ENCODE data around the gene PRMT1.

The PRMT1 gene

DNA sequence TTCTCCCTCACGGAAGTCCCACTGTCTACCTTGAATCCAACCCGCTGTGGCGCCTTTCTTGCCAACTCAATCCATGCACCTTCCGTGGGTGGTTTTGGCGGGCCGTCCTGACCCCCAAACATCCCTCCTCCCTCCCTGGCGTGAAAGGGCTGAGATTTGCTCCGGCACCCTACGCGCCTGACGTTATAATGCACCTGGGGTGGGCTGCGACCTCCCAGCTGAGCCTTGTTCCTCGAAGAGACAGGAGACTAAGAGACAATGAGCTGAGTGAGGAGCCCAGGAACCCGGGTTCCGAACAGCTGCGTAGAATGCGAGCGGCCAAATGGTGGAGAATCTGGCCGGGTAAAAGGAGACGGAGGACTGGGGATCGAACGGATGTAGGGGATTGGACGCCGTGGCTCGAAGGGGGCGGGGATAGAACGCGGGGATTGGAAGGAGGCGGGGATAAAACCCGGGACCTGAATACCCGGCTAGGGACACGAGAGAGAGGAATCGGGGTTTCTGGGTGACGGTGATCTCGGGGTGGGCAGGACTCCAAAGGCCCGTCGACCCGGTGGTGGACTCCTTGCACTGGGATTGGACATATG is 13.7 kb downstream of the PRMT1 start, which contains the start of gene CPT1C:
TSS of gene CPT1C (plus strand) at position 461 of the 587 bp plus-strand sequence. CDS start 1,137 bp downstream, outside the sequence.
- ATAC-seq (replicated peaks) (peak; percentile 49), DNase-seq (no peak)
- peak within 1 kb of the TSS; percentile 76 to 82 for H3K4me3 Mint-ChIP-seq
- H3K4me1 Mint-ChIP-seq (ENCODE audit: low read depth in 2 of 2) = peaks cover 14 to 24% of the 10 kb centered on the region in 2 donors
- peaks cover 18 to 39% of the 10 kb centered on the region in 2 donors for H3K27me3 Mint-ChIP-seq
- H3K9me3 Mint-ChIP-seq = no peaks in the 10 kb centered on the region
- peaks cover 33% of the 10 kb centered on the region for H3K36me3 Mint-ChIP-seq (ENCODE audit: insufficient read depth)
- peak within 1 kb of the TSS; percentile 41 to 83 for H3K27ac Mint-ChIP-seq

DNA sequence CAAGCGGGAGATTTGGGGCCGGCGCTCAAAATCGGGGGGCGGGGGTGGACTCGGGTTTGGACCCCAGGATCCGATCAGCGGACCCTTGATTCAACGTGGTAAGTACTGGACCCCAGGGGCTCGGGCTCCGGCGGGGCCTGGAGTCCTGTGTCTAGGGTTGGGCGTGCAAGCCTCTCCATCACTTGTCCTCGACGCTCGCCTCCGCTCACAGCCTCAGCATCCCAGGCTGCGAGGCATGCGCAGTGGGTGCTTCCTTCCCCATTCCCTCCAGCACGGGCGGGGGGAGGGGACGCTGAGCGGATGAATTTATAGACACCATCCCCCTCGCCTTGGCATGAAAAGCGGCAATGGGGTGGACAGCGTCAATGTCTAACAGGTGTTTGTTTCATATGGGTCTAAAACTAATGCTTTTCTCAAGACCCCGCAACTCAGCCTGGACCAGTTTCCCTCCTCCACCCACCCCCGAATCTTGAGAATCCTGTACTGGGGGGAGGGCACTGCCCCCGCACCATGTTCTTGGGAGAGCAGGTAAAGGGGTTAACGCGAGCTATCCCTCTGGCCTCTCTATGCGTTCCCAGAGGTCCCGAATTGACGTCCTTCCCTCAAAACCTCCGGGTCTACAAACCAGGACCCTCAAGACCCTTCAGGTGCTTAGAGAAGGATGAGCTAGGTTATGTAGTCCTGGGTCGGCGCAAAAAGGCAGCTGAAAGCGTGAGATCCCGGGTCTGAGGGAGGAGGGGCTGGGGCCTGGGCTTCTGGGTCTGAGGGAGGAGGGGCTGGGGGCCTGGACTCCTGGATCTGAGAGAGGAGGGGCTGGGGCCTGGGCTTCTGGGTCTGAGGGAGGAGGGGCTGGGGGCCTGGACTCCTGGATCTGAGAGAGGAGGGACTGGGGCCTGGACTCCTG is 14.4 kb downstream of the PRMT1 start:
- no peak for ATAC-seq (replicated peaks)
- H3K27ac Mint-ChIP-seq = peak overlapping the region; percentile 41 to 83

GRCh38 chr19:49692147-49692506 is 15.1 kb downstream of the PRMT1 start:
- H3K4me3 Mint-ChIP-seq = no peak overlapping the region

More for the DNA sequence above, 14.4 kb downstream of the PRMT1 start:
- peak overlapping the region; percentile 76 to 82 for H3K4me3 Mint-ChIP-seq
- no peak for DNase-seq
- H3K36me3 Mint-ChIP-seq (ENCODE audit: insufficient read depth) = peaks cover 26% of the 10 kb centered on the region
- peaks cover 14 to 24% of the 10 kb centered on the region in 2 donors for H3K4me1 Mint-ChIP-seq (ENCODE audit: low read depth in 2 of 2)
- no peaks in the 10 kb centered on the region for H3K9me3 Mint-ChIP-seq
- H3K27me3 Mint-ChIP-seq = peaks cover 18 to 39% of the 10 kb centered on the region in 2 donors

GRCh38 chr19:49696115-49696514 is 19.0 kb downstream of the PRMT1 start:
- peaks cover 4 to 5% of the 10 kb centered on the region in 2 donors for H3K4me1 Mint-ChIP-seq (ENCODE audit: low read depth in 2 of 2)
- peaks cover 7% of the 10 kb centered on the region for H3K36me3 Mint-ChIP-seq (ENCODE audit: insufficient read depth)
- no peak overlapping the region for H3K4me3 Mint-ChIP-seq
- no peak for DNase-seq
- no peak overlapping the region for H3K27ac Mint-ChIP-seq
- ATAC-seq (replicated peaks) = no peak
- peaks cover 8 to 34% of the 10 kb centered on the region in 2 donors for H3K27me3 Mint-ChIP-seq
- H3K9me3 Mint-ChIP-seq = no peaks in the 10 kb centered on the region

More at GRCh38 chr19:49692147-49692506, 15.1 kb downstream of the PRMT1 start:
- Mint-ChIP-seq H3K27me3 (peaks cover 18 to 39% of the 10 kb centered on the region in 2 donors), H3K27ac (no peak overlapping the region), H3K9me3 (no peaks in the 10 kb centered on the region), H3K4me1 (ENCODE audit: low read depth in 2 of 2) (peaks cover 14 to 24% of the 10 kb centered on the region in 2 donors), H3K36me3 (ENCODE audit: insufficient read depth) (peaks cover 22% of the 10 kb centered on the region)
- DNase-seq (no peak), ATAC-seq (replicated peaks) (no peak)

- Mint-ChIP-seq H3K4me3 (no peak overlapping the region), H3K36me3 (ENCODE audit: insufficient read depth) (peaks cover 7% of the 10 kb centered on the region), H3K9me3 (no peaks in the 10 kb centered on the region), H3K27ac (no peak overlapping the region), H3K27me3 (peaks cover 8 to 31% of the 10 kb centered on the region in 2 donors), H3K4me1 (ENCODE audit: low read depth in 2 of 2) (peaks cover 0 to 3% of the 10 kb centered on the region in 2 donors)
- ATAC-seq (replicated peaks) (no peak), DNase-seq (no peak)
These were observed 19.8 kb downstream of the PRMT1 start for GRCh38 chr19:49696865-49697264.

- no peak overlapping the region for H3K27ac Mint-ChIP-seq
- H3K4me3 Mint-ChIP-seq = no peak overlapping the region
- DNase-seq = no peak
- H3K4me1 Mint-ChIP-seq (ENCODE audit: low read depth in 2 of 2) = no peaks in the 10 kb centered on the region
- peaks cover 8 to 31% of the 10 kb centered on the region in 2 donors for H3K27me3 Mint-ChIP-seq
- no peak for ATAC-seq (replicated peaks)
- H3K36me3 Mint-ChIP-seq (ENCODE audit: insufficient read depth) = peaks cover 7% of the 10 kb centered on the region
- H3K9me3 Mint-ChIP-seq = no peaks in the 10 kb centered on the region
These were observed 22.3 kb downstream of the PRMT1 start for GRCh38 chr19:49699364-49699763.

GRCh38 chr19:49700563-49700962 is 23.5 kb downstream of the PRMT1 start:
- Mint-ChIP-seq H3K27me3 (peaks cover 8 to 31% of the 10 kb centered on the region in 2 donors), H3K36me3 (ENCODE audit: insufficient read depth) (peaks cover 4% of the 10 kb centered on the region), H3K4me1 (ENCODE audit: low read depth in 2 of 2) (no peaks in the 10 kb centered on the region), H3K4me3 (no peak overlapping the region), H3K9me3 (no peaks in the 10 kb centered on the region), H3K27ac (no peak overlapping the region)
- DNase-seq = no peak
- ATAC-seq (replicated peaks) = no peak

- Mint-ChIP-seq H3K4me3 (no peak overlapping the region), H3K4me1 (ENCODE audit: low read depth in 2 of 2) (no peaks in the 10 kb centered on the region), H3K9me3 (no peaks in the 10 kb centered on the region)
These were observed 24.3 kb downstream of the PRMT1 start for GRCh38 chr19:49701271-49701786.

DNA sequence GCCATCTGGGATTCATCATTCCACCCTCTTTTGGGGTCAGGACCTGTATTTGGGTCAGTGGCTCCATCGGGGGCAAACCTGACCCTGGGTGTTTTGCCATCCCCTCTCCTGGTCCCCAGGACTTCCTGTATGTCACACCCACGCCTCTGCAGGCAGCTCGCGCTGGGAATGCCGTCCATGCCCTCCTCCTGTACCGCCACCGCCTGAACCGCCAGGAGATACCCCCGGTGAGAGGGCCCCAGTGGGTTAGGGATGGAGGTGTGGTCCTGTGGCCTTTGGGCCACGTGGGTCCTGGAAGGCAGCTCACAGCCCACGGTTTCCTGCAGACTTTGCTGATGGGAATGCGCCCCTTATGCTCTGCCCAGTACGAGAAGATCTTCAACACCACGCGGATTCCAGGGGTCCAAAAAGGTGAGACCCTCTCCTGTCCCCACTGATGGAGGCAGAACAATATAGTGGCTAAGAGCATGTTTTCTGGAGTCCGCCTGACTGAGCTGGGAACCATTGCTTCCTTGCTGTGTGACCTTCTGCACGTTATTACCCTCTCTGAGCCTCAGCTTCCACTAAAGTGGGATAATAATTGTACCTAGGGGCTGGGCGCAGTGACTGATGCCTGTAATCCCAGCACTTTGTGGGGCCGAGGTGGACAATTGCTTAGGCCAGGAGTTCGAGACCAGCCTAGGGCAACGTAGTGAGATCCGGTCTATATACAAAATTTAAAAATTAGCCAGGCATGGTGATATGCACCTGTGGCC is 28.0 kb downstream of the PRMT1 start:
- Mint-ChIP-seq H3K4me3 (no peak overlapping the region), H3K4me1 (ENCODE audit: low read depth in 2 of 2) (no peaks in the 10 kb centered on the region), H3K36me3 (ENCODE audit: insufficient read depth) (peaks cover 4% of the 10 kb centered on the region), H3K27ac (peak overlapping the region in 1 of 2 donors; percentile 66), H3K9me3 (no peaks in the 10 kb centered on the region), H3K27me3 (peaks cover 23 to 53% of the 10 kb centered on the region in 2 donors)
- ATAC-seq (replicated peaks) (no peak), DNase-seq (no peak)

More at GRCh38 chr19:49701271-49701786, 24.3 kb downstream of the PRMT1 start:
- Mint-ChIP-seq H3K27me3 (peaks cover 8 to 31% of the 10 kb centered on the region in 2 donors), H3K36me3 (ENCODE audit: insufficient read depth) (peaks cover 4% of the 10 kb centered on the region), H3K27ac (no peak overlapping the region)
- DNase-seq (no peak), ATAC-seq (replicated peaks) (no peak)

- Mint-ChIP-seq H3K4me3 (no peak overlapping the region), H3K9me3 (no peaks in the 10 kb centered on the region), H3K27ac (no peak overlapping the region), H3K27me3 (peaks cover 25 to 54% of the 10 kb centered on the region in 2 donors), H3K36me3 (ENCODE audit: insufficient read depth) (peaks cover 4% of the 10 kb centered on the region), H3K4me1 (ENCODE audit: low read depth in 2 of 2) (no peaks in the 10 kb centered on the region)
- DNase-seq = no peak
- ATAC-seq (replicated peaks) = no peak
These were observed 28.8 kb downstream of the PRMT1 start for GRCh38 chr19:49705919-49706318.

DNA sequence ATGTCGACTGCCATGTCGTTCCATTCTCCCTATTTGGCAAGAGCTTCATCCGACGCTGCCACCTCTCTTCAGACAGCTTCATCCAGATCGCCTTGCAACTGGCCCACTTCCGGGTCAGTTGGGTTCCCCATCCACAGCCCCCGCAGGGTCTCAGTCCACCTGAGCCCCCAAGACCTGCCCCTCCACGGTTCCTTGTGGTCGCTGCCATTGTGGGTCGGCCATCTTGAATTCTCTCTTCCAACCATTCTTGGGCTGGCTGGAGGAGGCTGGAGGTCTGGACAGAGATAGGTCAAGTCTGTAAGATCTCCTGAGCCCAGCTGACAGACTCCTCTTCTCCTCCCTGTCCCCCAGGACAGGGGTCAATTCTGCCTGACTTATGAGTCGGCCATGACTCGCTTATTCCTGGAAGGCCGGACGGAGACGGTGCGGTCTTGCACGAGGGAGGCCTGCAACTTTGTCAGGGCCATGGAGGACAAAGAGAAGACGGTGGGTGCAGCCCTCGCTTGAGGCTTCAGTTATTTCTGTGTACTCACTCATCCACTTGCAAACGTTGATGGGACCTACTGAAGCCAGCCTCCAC is 33.4 kb downstream of the PRMT1 start:
- Mint-ChIP-seq H3K9me3 (no peaks in the 10 kb centered on the region), H3K4me1 (ENCODE audit: low read depth in 2 of 2) (peaks cover 4 to 7% of the 10 kb centered on the region in 2 donors), H3K4me3 (no peak overlapping the region), H3K27me3 (peaks cover 19 to 42% of the 10 kb centered on the region in 2 donors), H3K27ac (no peak overlapping the region), H3K36me3 (ENCODE audit: insufficient read depth) (no peaks in the 10 kb centered on the region)
- ATAC-seq (replicated peaks) = no peak
- DNase-seq = no peak

- H3K4me3 Mint-ChIP-seq = no peak overlapping the region
- peak overlapping the region in 1 of 2 donors; percentile 72 for H3K27ac Mint-ChIP-seq
- H3K27me3 Mint-ChIP-seq = peaks cover 19 to 36% of the 10 kb centered on the region in 2 donors
- DNase-seq (no peak), ATAC-seq (replicated peaks) (no peak)
- H3K9me3 Mint-ChIP-seq = no peaks in the 10 kb centered on the region
- H3K4me1 Mint-ChIP-seq (ENCODE audit: low read depth in 2 of 2) = peaks cover 8 to 14% of the 10 kb centered on the region in 2 donors
- H3K36me3 Mint-ChIP-seq (ENCODE audit: insufficient read depth) = peaks cover 4% of the 10 kb centered on the region
These were observed 35.4 kb downstream of the PRMT1 start for GRCh38 chr19:49712397-49712859.

Measured in effector memory CD8-positive, alpha-beta T cell (primary cell).